C4-2B (cell line): ENCODE results near the gene AFF2.

ENCODE experiments used
- ZFX ChIP-seq: fragments of 450-650 bp; IDR thresholded peaks from 2 replicates; pipeline ENCODE4 v1.6.1; 2017
- TF ChIP-seq, protein P1 (sequence below): fragments of 450-650 bp; conservative IDR thresholded peaks from 2 replicates; pipeline ENCODE4 v1.5.1; 2017; ENCODE audit warnings: mild to moderate bottlenecking

DNA sequence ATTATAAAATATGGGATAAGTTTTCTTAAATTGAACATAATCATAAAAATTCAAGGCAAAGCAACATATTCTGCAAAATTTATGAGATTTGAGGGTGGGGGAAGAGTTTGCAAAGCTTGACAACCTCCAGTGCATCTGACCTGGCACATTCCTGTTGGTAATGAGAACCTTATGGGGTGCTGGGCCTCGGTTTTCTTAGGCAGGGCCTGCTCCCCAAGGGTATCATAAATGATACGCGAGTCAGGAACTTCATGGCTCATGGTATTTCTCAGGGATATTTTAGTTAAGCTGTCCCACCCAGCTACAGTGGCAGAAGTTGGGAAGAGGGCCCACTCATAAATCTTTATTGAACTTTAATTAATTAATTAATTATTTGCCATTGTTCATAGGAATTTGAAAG is 13.2 kb downstream of the AFF2 start:
- TF ChIP-seq, protein P1, sequence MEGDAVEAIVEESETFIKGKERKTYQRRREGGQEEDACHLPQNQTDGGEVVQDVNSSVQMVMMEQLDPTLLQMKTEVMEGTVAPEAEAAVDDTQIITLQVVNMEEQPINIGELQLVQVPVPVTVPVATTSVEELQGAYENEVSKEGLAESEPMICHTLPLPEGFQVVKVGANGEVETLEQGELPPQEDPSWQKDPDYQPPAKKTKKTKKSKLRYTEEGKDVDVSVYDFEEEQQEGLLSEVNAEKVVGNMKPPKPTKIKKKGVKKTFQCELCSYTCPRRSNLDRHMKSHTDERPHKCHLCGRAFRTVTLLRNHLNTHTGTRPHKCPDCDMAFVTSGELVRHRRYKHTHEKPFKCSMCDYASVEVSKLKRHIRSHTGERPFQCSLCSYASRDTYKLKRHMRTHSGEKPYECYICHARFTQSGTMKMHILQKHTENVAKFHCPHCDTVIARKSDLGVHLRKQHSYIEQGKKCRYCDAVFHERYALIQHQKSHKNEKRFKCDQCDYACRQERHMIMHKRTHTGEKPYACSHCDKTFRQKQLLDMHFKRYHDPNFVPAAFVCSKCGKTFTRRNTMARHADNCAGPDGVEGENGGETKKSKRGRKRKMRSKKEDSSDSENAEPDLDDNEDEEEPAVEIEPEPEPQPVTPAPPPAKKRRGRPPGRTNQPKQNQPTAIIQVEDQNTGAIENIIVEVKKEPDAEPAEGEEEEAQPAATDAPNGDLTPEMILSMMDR: no peak
- no peak for TF ChIP-seq ZFX
